HG03064 (cell line): ENCODE measurements around the gene FAM8A1.
"Not testable (repeated sequence)": the region's sequence is repeated elsewhere in the genome, so short reads cannot be mapped to it uniquely, and the experiment has no call there.

Source experiments
- ATAC-seq: cut with Tn5 transposase; IDR thresholded peaks from one replicate; pipeline ENCODE4 v1.9.1; 2021; ENCODE audit warnings: low read depth; ENCODE audit not compliant: unreplicated experiment

Gene FAM8A1, protein sequence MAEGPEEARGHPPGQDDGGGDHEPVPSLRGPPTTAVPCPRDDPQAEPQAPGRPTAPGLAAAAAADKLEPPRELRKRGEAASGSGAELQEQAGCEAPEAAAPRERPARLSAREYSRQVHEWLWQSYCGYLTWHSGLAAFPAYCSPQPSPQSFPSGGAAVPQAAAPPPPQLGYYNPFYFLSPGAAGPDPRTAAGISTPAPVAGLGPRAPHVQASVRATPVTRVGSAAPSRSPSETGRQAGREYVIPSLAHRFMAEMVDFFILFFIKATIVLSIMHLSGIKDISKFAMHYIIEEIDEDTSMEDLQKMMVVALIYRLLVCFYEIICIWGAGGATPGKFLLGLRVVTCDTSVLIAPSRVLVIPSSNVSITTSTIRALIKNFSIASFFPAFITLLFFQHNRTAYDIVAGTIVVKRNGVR

DNA sequence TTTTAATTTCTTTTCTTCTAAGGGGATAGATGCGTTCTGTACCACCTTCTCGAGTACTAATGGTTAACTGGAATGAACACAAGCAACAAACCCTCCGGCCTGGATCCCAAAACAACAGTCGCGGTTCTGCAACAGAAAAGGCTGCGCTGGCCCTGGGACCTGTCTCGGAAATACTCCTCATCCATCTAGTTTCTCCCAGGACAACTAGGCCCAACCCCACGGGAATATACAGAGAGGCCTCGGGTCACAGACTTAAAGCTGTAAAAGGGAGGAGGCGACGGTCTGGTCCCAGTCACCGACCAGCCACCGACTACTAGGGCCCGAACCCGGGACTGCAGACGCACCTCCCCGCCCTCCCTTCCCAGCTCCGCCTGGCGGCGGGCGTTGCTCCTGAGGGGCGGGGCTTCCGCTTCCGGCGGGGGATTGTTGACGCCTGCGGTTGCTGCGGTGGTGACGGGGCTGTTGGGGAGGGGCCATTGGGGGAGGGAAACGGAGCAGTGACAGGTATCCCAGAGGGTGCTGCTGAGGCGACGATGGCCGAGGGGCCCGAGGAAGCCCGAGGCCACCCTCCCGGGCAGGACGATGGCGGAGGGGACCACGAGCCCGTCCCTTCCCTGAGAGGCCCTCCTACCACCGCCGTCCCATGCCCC is at the start of gene FAM8A1:
TSS of gene FAM8A1 (plus strand) at position 426 of the 650 bp plus-strand sequence. CDS start at position 534, 108 bp downstream.
- ATAC-seq: peak; percentile 91

DNA sequence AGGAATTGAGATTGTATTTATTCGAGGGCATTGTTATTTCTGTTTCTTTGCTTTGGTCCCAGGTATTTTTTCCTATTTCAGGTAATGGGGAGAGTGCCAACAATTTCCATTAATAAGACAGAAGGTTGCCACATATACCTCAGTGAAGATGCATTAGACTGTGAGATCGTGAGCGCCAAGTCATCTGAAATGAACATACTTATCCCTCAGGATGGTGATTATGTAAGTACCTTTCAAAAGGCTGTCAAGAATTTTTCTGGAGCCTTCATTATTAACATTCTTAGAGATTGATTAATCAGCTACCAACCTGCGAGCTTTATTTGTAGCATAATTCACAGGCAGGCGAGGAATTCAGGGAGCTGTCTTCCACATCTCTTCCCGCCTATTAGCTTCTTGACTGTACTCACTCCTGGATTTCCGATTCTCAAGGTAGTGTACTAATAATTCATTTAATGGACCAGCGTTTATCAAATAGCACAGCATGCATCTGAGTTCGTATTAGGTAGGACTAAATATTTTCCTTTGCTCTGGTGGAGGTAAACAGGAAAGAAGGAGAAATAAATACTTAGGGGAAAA is 48.6 kb upstream of the FAM8A1 start:
- no peak for ATAC-seq

DNA sequence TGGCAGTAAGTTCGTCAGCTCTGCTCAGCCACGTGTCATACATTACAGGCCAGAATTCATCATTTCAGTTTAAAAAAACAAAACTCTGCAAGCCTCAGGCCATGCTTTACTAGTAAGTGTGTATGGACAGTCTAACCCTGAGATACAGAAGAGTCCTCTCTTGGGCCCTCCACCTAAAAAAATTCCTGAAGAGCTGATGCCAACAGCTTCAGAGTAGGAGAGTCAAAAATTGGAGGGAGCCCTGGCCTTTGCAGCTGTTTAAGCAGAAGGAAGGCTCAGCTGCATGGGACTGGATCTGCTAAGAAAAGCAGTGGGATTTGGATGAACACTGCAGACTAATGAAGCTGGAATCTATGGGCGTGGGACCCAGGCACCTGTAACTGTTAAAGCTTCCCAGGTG is 47.2 kb upstream of the FAM8A1 start:
- ATAC-seq: no peak

DNA sequence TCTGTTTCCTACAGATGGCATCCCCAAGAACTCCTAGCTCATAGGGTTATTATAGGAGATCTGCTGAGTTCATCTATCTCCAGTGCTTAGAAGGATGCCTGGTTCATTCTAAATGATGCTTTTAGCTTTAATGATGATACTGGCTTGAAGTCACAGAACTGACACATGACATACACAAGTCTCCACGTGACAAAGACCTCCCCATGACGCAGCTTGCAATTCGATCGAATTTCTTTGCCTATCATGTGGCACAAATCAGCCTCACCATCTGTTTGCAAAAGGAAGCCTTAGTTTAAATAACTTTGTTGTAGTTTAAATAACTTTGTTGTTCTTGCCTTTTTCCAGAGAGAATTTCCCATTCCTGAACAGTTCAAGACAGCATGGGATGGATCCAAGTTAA is 44.1 kb upstream of the FAM8A1 start:
- no peak for ATAC-seq

DNA sequence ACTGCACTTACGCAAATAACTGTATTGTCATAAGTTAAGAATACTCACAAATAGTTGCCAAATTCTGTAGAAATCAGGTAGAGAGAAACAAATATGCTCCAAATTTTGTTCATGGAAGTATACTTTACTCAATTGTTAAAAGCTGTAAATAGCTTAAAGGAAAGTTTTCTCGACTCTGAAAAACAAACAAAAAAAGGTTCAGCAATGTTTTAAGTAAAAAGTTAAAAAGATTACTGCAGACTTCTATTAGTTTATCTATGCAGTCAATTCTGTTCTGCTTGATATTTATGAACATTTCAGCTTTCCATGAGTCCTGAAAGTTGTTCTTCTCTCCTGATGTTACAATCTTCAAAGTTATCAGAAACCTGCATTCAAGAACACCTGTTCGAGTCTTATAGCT is 37.5 kb upstream of the FAM8A1 start:
- ATAC-seq: no peak

GRCh38 chr6:17565399-17565798 is 34.7 kb upstream of the FAM8A1 start:
- no peak for ATAC-seq

- no peak for ATAC-seq
Measured at GRCh38 chr6:17574866-17575560, 25.1 kb upstream of the FAM8A1 start.

DNA sequence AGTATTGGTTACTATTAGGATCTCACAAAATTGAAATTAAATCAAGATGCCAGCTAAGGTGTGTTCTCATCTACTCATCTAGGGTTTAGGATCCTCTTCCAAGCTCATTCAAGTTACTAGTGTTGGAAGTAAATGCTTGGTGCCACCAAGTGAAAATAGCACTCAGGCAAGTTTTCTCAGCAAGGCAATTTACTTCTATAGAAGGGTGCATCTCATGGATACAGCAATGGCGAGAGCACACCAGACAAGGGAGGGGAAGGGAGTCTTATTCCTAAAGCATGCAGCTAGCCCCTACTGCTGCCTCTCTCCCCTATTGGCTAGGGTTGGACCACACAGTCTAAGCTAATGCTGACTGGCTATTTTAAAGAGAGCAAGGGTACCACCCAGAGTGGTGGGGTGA is 23.0 kb upstream of the FAM8A1 start:
- no peak for ATAC-seq

DNA sequence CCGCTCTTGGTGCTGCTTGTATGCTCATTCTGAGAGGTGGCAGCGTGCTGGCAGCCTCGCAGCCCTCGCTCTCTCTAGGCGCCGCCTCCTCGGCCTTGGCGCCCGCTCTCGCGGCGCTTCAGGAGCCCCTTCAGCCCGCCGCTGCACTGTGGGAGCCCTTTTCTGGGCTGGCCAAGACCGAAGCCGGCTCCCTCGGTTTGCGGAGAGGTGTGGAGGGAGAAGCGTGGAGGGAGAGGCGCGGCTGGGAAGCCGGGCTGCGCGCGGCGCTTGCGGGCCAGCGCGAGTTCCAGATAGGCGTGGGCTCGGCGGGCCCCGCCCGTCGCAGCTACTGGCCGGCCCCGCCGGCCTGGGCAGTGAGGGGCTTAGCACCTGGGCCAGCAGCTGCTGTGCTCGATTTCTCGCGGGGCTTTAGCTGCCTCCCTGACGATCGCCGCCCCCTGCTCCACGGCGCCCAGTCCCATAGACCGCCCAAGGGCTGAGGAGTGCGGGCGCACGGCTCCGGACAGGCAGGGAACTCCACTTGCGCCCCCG is 19.5 kb upstream of the FAM8A1 start:
- ATAC-seq: no peak

DNA sequence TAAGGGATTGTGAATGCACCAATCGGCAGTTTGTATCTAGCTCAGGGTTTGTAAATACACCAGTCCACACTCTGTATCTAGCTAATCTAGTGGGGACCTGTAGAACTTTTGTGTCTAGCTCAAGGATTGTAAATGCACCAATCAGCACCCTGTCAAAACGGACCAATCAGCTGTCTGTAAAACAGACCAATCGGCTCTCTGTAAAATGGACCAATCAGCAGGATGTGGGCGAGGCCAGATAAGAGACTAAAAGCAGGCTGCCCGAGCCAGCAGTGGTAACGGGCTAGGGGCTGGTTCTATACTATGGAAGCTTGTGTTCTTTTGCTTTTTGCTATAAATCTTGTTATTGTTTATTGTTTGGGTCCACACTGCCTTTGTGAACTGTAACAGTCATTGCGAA is 18.8 kb upstream of the FAM8A1 start:
- not testable (repeated sequence) for ATAC-seq

- no peak for ATAC-seq
Measured at GRCh38 chr6:17583811-17584210, 16.3 kb upstream of the FAM8A1 start.

DNA sequence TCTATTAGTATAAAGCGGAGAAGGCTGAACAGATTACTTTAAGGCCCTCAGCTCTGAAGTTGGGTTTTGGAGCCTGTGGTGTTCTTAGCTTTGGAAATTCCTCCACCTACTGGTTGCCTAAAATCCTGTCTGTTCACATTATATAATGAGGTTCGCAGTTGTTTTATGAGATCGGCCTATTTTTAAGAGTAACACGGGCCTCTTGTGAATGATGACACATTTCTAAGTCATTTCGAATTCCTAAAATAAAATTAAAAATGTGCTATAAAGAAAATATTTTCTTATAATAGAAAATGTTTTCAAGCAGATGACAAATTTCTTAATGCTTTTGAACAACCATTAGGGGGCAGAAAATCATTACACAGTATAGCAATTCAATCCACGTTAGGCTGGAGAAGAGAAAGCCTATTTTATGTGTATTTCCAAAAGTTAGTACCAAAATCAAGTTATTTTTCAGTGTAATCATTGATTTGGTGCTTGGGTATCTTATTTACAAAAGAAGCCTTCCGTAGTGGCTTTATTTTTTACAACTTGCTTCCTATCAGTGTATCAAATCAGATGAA is 15.8 kb upstream of the FAM8A1 start:
- no peak for ATAC-seq

DNA sequence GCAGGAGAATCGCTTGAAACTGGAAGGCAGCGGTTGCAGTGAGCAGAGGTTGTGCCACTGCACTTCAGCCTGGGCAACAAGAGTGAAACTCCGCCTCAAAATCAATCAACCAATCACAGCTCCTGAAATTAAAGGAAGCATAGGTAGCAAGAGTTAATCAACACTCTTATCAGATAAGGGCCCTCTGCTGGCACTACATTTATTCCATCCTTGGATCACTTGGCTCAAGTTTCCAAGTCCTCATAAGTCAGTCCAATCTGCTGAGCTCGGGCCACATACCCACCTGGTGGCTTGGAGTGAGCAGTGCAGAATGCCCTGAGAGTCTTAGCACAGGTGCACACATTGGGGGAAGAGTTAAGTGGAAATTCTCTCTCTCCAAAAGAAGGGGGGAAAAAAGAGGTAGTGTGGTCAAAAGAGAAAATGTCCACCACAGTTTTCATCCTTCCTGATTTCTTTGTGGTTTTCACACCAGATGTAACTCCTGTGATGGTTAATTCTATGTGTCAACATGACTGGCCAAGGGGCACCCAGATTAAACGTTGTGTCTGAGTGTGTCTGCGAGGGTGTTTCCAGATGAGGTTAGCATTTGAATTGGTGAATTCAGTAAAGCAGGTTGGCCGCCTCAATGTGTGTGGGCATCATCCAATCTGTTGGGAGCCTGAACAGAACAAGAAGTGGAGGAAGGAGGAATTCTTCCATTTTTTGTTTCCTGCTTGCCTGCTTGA is 14.2 kb upstream of the FAM8A1 start:
- ATAC-seq: no peak

- not testable (repeated sequence) for ATAC-seq
Measured at GRCh38 chr6:17586623-17587022, 13.5 kb upstream of the FAM8A1 start.

DNA sequence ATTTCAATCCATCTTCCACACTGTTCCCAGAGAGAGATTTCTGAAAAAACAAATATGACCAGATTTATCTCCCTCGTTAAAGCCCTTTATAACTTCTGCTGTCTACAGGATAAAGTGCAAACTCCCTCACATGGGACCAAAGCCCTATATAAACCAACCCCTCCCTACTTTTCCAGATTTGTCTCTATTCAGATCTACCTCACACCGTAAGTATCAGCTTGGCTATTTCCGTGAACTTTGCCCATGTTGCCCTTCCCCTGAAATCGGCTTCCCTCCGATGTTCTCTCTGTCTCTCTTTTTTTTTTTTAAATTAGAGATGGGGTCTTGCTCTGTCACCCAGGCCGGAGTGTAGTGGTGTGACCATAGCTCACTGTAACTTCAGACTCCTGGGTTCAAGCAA is 12.1 kb upstream of the FAM8A1 start:
- no peak for ATAC-seq

- ATAC-seq: no peak
Measured at GRCh38 chr6:17589406-17590096, 10.6 kb upstream of the FAM8A1 start.

DNA sequence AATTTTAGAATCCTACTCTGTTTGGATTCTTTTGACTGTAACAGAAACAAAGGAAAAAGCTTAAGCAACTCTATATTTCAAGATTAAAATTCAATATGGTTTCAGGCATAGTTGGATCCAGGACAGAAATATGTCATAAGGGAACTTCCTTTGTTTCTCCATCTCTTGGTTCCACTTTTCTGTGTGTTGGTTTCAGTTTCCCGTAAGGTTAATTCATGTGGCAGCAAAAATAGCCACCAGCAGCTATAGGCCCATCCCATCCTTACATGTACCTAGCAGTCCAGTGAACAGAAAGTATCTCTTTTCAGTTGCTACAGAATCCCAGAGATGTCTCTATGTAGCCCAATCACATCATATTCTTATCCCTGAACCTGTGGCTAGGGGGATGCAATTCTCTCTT is 8.8 kb upstream of the FAM8A1 start:
- no peak for ATAC-seq

DNA sequence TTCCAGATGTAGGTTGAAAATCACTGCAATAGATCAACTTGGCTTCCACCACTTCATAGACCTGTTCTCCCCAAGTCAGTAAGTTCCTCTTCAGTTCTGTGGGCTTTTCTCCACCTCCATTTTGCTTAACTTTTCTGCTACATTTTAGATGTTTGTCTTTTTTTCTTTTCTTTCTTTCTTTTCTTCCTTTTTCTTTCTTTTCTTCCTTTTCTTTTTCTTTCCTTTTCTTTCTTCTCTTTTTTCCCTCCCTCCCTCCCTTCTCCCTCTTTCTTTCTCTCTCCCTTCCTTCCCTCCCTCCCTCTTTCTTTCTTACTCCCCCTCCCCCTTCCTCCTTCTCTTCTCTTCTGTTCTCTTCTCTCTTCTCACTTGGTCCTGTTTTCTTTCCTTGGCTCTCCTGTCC is 6.9 kb upstream of the FAM8A1 start:
- ATAC-seq: no peak

DNA sequence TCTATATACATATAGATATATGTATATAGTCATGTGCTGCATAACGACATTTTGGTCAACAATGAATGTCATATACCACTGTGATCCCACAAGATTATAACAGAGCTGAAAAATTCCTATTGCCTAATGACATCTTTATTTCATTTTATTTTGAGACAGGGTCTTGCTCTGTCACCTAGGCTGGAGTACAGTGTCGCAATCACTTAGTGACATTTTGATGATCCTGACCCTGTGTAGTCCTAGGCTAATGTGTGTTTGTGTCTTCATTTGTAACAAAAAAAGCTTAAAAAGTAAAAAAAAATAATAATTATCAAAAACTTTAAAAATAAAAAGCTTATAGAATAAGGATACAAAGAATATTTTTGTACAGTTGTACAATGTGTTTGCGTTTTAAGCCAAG is 4.0 kb upstream of the FAM8A1 start:
- no peak for ATAC-seq
